ENCODE results near the gene CACNA1D.
A peak's percentile ranks its signal among the peaks of the same experiment; 100 is the strongest.

Gene CACNA1D

DNA sequence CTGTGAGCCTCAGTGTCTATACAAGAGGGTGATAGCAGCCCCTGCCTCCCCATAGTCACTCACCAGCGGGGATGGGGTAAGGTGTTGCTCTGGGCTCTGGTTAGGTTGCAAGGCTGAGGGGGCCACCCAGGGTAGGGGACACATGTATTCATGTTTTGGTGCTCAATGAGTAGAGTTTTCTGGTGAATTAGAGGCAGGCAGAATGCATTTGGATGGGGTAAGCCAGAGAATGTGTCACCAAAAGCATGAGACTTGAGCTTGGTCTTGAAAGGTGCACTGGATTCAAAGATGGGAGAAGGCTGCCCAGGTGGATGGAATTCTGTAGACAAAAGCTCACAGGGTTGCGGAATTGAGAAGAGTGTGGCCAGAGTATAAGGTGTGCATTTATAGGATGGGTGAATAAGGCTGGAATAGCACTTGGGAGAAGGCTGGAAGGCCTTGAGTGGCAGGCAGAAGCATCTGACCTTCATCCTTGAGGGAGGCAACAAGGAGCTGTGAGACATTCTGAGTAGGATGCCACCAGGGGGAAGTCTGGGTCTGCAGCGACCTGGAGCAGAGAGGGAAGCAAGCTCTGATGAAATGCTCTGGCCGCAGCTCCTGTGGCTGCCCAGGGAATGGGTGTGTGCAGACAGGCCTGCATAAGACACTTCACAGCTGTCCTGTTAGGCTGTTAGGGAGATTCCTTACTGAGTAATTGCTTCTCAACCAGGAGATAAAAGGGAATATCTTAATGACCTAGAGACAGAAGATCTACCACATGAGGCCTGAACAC lies 202.2 kb downstream of the CACNA1D start:
- DNase-seq, result no peak

DNA sequence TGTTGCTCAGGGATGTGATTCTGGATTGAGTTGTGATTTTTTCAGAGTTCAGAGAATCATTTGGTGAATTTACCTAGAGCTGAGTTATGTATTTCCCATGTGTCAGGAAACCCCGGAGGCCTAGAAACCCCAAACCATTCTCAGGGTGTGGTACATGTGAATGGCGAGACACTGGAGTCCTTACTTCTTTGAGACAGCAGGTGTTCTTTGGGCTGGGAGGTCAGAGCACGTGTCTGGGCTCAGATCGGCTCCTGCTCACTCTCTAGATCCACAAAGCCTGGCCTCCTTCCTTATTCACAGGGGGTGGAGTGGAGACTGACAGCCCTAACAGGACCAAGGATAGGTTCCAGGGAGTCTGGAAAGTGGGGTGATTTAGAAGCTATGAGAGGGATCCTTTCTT lies 206.0 kb downstream of the CACNA1D start:
- no peak for DNase-seq

DNA sequence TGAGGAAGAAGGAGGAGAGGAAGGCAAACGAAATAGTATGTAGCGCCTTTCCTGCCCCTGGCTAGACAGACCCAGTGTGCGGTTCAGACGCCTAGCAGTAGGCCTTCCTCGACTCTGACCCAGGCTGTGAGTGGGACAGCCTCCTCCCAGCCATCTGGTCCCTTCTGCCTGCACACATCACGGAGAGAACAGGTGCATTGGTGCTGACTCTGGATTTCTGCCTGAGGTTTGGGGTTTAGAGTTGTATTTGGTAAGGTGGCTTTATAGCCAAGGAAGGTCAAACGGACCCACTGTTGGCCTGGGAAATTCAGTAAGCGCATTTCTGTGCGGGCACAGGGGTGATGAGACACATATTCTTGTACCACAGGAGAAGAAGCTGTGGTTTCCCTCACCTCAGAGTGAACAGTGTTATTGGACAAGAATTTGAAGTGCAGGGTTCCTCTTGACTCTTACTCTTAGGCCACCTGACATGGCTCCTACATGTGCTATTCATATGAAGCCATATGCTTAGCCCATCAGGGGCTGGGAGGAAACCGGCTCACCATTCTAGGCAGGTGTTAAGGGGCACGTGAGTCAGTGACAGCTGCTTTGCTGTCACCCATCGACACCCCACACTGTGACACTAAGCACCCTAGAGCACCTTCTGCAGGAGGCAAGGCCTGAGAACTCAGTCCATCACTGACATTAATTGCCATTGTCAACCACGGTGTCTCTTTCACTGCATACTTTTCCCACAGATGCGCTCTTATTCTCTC lies 208.5 kb downstream of the CACNA1D start:
- no peak for DNase-seq

DNA sequence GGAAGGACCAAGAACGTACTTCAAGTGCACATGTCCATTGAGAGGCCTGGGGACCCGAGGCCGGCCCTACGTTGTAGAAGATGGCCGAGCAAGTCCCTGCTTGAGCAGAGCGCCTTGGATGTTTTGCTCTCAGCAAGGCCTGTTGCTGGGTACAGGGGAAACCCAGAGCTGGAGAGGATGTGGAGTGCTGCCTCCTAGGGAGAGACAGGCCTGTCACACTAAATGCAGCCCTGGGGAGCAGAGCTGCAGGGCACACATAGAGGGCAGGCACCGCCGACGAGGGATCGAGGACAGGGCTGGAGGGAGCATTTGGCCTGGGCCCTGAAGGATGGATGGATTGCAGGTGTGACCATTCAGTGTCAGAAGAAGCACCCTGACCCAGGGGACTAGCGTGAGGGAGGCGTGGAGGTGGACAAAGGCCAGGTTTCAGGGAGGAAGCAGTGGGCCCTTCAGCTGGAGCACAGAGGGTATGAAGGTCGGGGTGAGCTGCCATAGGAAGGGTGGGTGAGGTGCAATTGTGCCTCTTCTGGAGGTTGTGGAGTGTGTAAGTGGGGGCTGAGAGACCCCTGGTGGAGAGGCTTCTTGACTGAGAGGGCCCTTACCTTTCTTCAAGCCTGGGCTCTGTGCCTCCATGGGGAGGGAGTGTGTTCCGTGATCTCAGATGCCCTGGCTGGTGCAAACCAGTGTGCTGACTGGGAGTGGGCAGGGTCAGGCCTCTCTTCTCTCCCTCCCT lies 209.4 kb downstream of the CACNA1D start:
- no peak for DNase-seq

DNA sequence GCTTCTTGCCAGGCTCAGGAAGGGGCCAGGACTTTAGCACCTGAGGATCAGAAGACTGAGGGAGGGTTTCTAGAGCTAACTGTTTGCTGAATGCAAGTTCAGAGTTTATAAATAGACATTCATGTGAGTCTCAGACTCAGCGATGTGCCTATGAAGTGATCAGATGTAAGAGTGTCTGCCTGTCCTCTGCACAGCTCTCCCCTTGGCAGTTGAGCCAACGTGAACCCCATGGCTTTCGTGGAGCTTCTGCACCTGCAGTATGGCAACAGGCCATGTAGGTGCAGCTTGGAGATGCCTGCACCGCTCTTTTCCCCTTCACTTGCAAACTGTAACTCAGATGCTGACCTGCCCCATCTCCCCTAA lies 209.9 kb downstream of the CACNA1D start:
- DNase-seq, result no peak

DNA sequence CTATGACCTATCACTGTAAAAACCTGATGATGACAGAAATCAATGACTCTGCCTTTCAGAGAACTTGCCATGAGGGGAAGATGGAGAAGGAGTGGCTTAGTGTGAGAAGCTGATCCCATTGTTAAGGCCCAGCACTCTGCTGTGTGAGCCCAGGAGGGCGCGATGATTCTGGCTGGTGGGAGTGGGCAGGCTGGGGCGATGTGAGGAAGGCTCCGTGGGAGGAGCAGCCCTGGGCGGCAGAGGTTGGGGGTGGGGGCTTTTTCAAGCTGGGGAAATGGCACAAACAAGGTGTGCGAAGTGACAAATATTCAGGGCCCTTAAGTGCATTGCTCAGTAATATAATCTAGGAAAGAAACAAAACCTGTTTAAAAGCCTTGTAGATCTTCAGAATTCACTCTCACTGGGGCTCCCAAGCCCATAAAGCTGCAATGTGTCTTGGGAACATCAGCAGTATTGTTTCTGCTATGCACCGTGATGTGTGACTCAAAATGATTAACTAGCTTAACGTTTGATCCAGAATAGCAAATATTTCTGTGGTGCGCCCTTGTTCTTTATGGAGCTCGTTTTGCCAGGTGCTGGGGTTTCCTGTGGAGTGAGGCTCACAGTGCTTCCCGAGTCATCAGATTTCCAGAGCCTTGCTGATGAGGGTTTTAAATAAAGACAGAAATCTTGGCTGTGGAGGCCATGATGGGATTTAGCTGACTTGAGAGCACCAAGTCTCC lies 210.8 kb downstream of the CACNA1D start:
- DNase-seq, result peak; percentile 15

DNA sequence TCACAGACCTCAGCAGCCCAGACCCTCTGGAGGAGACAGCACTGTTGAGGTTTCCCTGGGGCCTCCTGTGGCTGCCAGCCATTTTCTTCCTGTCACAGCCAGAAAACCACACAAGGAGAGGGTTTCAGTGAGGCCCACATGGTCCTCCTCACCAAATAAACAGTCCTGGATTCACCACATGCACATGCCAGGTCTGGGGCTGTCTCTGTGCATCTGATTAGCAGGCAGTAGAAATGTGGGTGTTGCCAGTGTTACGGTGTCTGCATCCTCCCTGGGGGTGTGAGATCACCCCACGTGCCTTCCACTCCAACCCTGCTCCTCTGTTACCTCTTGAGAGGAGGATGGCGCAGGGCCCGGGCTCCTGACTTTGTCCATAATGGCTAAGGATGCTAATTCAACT lies 211.4 kb downstream of the CACNA1D start:
- peak; percentile 30 for DNase-seq

DNA sequence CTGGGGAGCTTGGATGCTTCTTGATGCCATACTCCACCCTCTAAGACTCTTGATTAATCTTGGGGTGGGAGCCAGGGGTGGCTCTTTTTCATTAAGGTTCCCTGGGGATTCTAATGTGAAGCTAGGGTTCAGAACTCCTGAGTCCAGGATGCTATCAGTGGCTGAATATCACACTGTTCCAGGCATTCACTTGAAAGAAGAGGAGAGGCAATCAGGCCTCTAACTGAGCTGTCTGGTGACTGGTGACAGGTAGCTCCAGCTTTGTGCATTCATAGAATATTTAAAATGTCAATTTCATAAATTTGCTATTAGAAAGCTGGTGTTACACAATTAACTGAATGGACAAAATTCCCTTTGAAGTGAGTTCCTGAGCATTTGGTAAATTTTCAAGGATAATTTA lies 212.8 kb downstream of the CACNA1D start:
- DNase-seq, result no peak

DNA sequence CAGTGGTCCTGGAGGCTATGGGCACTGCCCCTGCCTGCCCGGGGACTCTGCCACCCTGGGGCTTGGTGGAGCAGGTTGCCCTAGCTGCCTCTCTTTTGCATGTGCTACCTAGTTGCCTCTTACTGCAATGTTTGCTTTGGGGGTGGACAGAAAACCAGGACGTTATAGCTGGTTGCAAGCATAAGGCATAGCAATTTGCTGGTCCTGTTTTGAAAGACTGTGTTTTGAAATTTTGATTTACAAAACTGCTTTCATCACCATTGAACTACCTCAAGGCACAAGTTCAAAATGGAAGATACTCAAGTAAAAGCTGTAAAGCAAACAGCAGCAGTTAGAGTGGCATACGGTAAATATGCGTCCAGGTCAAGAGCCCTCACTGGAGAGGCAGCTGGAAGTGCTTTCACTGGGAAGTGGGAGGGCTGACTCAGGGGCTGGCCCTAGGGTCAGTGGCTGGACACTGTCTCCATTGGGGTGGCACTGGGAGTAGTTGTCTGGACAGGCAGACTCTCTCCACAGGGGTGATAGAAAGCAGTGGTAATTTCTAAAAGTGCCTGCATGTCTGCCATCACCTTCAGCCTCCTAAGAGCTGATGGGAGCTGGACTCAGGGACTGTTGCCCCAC lies 213.7 kb downstream of the CACNA1D start:
- peak; percentile 70 for DNase-seq

DNA sequence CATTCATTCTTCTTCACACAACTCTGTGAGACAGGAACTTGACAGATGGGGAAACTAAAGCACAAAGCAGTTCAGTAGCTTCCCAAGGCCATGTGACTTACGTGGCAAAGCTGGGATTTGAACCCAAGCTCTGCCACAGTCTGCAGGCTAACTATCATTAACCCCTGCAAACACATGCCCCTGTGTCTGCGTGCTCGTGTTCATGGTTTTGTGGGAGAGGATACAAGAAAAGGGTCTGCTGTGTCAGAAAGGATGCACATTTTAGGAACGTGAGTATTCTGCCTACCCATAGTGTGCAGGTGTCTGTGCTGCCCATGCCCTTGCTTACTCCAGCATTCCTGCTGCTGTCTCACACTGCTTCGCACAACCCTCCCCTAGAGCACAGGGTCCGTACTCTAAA lies 214.8 kb downstream of the CACNA1D start:
- DNase-seq, result no peak

DNA sequence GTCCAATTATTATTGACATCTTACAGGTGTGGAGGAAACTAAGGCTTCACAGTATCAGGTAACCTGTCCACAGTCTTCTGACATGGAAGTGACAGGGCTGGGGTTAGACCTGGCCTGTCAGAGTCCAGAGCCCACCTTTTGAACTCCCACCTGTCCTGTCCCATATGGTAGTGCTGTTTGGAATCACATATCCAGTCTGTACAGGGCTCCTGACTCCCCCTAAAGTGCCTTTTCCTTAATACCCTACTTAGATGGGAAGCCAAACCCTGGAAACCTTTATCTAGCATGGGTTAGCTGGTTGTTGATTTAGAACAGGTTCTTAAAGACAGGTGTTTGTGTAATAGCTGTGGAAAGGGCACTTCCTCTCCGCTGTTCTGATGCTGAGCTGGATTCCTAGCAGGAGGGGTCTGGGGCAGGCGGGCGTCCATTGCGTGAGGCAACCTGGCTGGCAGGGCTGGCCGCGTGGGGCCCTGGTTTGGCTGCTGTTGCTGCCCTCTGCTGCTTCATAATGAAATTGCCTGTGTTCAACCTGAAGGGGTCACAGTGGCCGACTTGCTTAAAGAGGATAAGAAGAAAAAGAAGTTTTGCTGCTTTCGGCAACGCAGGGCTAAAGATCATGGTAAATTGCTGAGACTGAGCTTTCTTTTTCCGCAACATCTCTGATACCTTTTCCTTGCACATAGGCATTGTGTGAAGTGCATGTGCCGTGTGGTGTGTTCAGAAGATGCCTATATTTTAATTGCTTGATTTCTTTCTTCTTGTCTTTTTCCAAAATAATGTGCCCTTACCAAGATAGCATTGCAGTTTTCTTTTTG lies 215.7 kb downstream of the CACNA1D start:
- peak; percentile 54 for DNase-seq

DNA sequence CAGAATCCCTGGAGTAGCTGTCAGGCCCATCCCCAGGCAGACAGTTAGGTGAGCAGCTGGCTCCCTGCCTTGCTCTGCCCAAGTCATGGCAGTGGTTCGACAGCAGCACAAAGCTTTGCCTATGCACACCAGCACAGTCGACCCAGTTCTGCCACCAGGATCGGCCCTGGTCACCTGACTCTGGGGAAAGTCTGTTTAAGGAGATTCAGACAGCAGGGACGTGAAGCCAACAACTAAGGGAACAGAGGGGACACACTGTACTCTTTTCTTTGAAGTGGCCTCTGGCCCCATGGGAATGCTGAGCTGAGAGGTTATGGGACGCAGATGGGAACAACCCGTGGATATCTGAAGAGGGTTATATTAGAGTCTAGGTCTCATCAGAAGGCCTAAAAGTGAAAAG lies 217.0 kb downstream of the CACNA1D start:
- DNase-seq, result no peak

DNA sequence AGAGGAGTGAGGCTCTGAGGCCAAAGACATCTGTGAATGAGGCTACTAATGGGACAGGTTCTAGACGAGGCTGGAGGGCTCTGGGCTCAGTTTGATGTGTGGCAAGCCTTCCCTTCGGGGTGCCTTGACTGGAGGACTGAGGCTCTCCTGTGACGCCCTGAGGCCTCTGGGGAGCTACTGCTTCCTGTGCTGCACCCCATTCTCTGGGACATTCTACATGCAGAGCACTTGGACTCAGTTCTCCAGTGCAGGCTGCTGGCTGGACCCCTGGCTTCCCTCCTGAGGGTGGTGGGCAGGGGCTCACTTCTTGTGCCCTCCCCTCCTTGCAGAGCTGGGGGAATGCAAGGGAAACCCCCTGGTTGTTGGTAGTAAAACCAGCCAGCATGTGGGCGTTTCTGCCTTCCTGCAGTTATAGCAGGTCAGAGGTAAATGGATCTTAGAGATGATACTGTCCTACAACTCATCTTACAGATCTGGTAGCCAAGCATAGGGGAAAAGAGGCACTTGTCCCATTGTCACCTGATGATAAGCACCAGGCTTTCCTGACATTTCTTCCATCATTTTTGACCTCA lies 218.5 kb downstream of the CACNA1D start:
- no peak for DNase-seq

DNA sequence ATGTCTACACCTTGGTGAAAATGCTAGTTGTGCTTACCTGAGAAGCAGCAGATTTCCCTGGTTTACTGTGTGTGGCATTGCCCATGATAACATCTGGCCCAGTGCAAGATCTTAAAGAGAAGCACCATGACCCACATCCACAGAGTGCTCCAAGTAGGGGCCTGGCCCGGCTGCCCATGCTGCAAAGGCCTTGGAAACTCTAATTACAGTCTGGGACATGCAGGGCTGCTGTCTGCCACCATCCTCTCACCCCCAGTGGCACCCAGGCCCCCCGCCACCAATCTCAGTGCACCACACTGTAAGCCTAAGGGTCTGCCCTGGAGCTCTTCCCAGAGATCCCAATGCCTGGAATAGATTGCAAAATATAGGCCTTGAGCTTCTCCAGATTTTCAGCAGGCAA lies 219.2 kb downstream of the CACNA1D start:
- DNase-seq, result no peak

DNA sequence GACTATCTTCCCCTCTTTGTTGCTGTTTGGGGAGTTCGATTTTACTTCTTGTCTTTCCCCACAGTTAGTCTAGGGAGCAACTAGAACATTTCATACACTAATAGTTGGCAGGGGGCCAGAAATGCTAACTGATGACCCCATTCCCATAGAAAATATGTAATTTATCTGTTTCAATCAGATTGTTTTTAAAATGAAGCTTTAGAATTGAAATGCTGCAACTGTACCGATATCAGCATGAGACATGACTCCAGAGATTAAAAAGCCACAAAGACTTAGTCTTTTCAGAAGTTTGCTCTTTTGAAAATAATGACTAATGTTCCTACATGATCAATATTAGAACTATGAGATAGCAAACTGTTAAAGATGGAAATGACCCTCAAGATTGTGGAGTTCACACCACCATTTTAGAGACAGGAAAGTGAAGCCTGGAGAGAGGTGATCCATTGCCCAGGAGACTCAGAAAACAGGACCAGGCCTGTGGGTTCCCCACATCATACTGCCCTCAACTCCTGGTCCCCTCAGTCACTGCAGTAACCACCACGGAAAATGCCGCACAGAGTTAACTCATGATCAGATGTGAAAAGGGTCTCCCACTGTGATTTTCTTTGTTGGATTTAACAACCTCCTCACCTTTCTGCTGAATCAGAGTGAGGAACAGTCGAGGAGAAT lies 221.5 kb downstream of the CACNA1D start:
- DNase-seq, result no peak

DNA sequence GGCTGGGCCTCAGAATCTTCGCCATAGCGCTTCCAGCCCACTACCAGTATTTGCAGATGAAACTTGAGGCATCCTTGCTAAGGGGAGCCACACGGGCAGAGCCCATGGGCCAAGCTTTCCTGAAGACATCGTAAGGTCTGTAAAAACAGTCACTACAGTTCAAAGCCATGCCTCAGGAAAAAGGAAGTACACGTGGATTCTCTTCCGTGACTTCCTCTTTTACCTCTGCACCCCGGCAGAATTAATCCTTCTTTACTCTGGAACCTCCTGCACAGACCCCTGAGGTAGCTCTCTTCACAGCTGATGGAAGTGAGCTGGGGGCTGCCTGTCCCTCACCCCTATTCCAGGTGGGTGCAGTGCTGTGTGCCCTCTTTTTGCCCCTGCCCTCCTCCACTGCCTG lies 222.6 kb downstream of the CACNA1D start:
- no peak for DNase-seq

DNA sequence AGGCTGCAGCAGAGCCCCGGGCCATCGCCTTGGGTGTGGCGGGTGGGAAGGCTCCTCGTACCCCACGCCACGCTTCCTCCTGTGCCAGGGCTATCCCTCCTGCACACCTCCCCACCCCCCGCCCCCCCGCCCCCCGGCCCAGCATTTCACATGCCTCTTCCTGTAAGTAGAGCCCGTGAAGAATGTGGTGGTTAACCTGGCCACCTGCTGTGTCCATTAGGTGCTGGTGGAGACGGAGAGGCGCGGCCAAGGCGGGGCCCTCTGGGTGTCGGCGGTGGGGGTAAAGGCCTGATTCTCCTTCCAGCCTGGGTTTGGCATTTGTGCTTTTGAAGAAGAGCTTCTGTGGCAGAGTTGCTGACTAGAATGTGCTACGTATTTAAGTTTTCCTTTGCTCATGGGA lies 224.1 kb downstream of the CACNA1D start:
- DNase-seq, result no peak

DNA sequence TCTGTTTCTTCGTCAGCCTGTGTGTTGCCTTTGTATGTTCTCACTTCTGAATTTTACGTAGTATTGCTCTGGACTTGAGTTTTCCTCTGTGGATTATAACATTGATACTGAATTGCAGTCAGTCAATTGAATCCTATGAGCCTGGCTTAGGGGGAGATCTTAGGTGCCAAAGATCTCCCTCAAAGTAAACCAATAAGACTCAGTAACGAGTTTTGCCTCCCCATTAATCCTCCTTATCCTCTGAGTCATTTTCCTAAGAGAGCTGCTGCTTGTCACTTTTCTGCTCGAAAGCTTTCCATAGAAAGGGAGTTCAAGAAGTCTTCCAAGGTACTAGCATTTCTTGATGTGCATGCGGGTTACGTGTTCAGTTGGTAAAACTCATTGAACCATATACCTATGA lies 225.4 kb downstream of the CACNA1D start:
- DNase-seq, result no peak

DNA sequence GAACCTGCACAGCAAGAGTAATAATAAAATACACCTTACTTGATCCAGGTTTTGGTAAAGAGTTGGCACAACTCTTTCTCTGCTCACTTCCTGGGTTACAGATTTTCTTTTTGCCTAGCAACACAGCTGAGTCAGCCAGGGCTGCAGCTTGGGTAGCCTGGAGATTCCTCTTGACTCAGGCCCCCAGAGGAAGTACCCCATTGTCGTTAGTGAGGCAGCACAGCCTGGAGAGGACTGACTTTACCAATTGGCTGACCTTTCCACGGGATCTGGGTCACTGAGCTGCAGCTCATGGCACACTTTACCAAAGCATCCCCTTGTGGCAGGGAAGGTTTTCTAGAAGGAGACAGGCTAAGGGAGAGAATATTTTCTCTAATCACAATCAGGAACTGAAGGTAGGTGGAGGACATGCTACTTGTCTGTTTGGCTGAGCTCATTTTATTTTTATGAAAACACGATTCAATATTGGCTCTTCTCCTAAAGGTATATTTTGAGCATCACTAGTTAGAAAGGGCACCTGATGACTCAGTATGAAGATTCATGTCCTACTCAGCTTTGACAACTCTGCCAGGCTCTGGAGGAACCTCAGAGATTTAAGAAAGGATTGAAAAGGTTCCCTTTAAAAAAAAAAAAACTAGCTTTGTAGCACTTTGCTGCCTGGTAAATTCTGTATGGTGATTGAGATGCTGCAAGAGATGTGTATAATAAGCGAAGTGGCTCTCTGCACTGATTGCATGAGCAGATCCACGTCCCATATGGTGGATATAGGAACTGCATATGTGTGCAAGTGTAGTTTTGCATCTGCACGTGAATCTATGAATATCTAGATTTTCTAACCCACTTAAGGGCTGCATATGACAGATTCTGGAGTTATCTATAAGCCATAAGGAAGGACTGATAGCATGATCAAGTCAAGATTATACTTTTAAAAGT lies 227.0 kb downstream of the CACNA1D start:
- DNase-seq, result no peak

DNA sequence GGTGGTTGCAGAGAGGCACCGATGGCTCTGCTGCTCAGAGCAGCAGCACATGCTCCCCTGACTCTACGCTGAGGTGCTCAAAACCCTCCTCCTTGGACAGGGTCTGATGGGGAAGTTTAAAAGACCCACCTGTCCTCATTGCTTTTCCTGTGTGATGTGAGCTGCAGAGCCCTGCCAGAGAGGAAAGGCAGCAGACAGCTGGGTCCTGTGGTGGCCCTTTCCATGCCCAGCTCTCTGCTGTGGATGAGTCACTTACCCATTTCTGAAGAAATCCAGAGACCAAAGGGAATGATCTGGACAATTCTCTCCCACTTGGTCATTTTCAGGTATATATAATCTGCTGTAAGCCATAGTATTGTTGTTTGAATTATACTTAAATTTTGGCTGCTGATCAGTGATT lies 230.2 kb downstream of the CACNA1D start:
- no peak for DNase-seq
